GM23338 (cell line): ENCODE results near the gene SIRPD. TPM values are rescaled to one million over a fixed set of nuclear protein-coding genes. Genes with fewer than 3 reads are reported as not detected.
"Not testable (repeated sequence)": the region's sequence is repeated elsewhere in the genome, so short reads cannot be mapped to it uniquely, and the experiment has no call there.

Source experiments
- ATAC-seq: fragments of 200-7000 bp; cut with Tn5 transposase; 3 replicates; pipeline ENCODE4 v1.9.1; 2020
- DNase-seq: peaks from one replicate; pipeline ENCODE4 v3.0.0-alpha.2; 2015; ENCODE audit warnings: low spot score
- H2AFZ ChIP-seq: fragments of 200-600 bp; sonication (generic); 2 replicates; pipeline ENCODE4 v1.8.0; 2016; ENCODE audit warnings: antibody characterized with exemption, mild to moderate bottlenecking, moderate library complexity
- H3F3A ChIP-seq: fragments of 200-600 bp; sonication (generic); replicated peaks from 2 replicates; pipeline ENCODE4 v1.8.0; 2017; ENCODE audit warnings: antibody characterized with exemption, mixed run types, low read depth
- H3K27ac ChIP-seq: fragments of 200-600 bp; sonication (generic); 2 replicates; pipeline ENCODE4 v1.6.1; 2016; ENCODE audit warnings: low read depth
- H3K27me3 ChIP-seq: fragments of 200-600 bp; sonication (generic); 2 replicates; pipeline ENCODE4 v1.8.0; 2016; ENCODE audit warnings: mild to moderate bottlenecking, mixed run types, moderate library complexity; ENCODE audit not compliant: insufficient read depth
- H3K36me3 ChIP-seq: fragments of 200-600 bp; sonication (generic); 2 replicates; pipeline ENCODE4 v1.8.0; 2016; ENCODE audit warnings: mild to moderate bottlenecking; ENCODE audit not compliant: insufficient read depth
- H3K4me1 ChIP-seq: fragments of 200-600 bp; sonication (generic); 2 replicates; pipeline ENCODE4 v1.8.0; 2016; ENCODE audit warnings: mild to moderate bottlenecking, moderate library complexity; ENCODE audit not compliant: insufficient read depth
- H3K4me2 ChIP-seq: fragments of 200-600 bp; sonication (generic); 2 replicates; pipeline ENCODE4 v1.7.1; 2017; ENCODE audit warnings: mixed run types
- H3K4me3 ChIP-seq: fragments of 200-600 bp; sonication (generic); 2 replicates; pipeline ENCODE4 v1.6.1; 2016; ENCODE audit warnings: mixed run types
- H3K79me2 ChIP-seq: fragments of 200-600 bp; sonication (generic); replicated peaks from 2 replicates; pipeline ENCODE4 v1.8.0; 2017; ENCODE audit warnings: mild to moderate bottlenecking; ENCODE audit not compliant: insufficient read depth
- H3K9me2 ChIP-seq: fragments of 200-600 bp; sonication (generic); 2 replicates; pipeline ENCODE4 v1.8.0; 2017; ENCODE audit not compliant: insufficient read depth
- H4K20me1 ChIP-seq: fragments of 200-600 bp; sonication (generic); replicated peaks from 2 replicates; pipeline ENCODE4 v1.8.0; 2017; ENCODE audit warnings: mild to moderate bottlenecking; ENCODE audit not compliant: insufficient read depth
- H3K27ac Mint-ChIP-seq: 2 replicates; pipeline ENCODE4 v1.8.0; 2020; ENCODE audit warnings: inconsistent platforms, mild to moderate bottlenecking, moderate library complexity, mixed read lengths
- H3K27me3 Mint-ChIP-seq: 3 replicates; pipeline ENCODE4 v1.8.0; 2022; ENCODE audit warnings: low read depth, mild to moderate bottlenecking, moderate library complexity, mixed read lengths, inconsistent platforms; ENCODE audit not compliant: insufficient read depth, poor library complexity
- H3K36me3 Mint-ChIP-seq: 3 replicates; pipeline ENCODE4 v1.8.0; 2021; ENCODE audit warnings: low read depth, mild to moderate bottlenecking, inconsistent platforms, moderate library complexity, mixed read lengths
- H3K4me1 Mint-ChIP-seq: 3 replicates; pipeline ENCODE4 v1.8.0; 2020; ENCODE audit warnings: mild to moderate bottlenecking, inconsistent platforms, mixed read lengths
- H3K4me3 Mint-ChIP-seq: 3 replicates; pipeline ENCODE4 v1.8.0; 2021; ENCODE audit warnings: moderate library complexity, mild to moderate bottlenecking, inconsistent platforms, mixed read lengths
- H3K9me3 Mint-ChIP-seq: 3 replicates; pipeline ENCODE4 v1.8.0; 2020; ENCODE audit warnings: moderate library complexity, mild to moderate bottlenecking, inconsistent platforms, mixed read lengths
- EZH2phosphoT487 ChIP-seq: fragments of 200-600 bp; sonication (generic); IDR thresholded peaks from one replicate; pipeline ENCODE4 v1.8.1; 2018; ENCODE audit warnings: antibody characterized with exemption; ENCODE audit not compliant: unreplicated experiment
- NANOG ChIP-seq: IDR thresholded peaks from 2 replicates; pipeline ENCODE4 v1.6.1; 2016; ENCODE audit warnings: antibody characterized with exemption, borderline replicate concordance
- polyA plus RNA-seq: library from polyadenylated mRNA; unstranded; fragments of >200 nt; fragmentation: Nextera tagmentation; extraction: Ambion mirVana; gene quantifications from 2 replicates; pipeline ENCODE4 v1.2.1, GENCODE V29; 2016
- total RNA-seq: library from RNA; depleted of rRNA; stranded (reverse); fragments of >200 nt; shearing (Covaris generic); gene quantifications from 2 replicates; pipeline ENCODE4 v1.2.3, GENCODE V29; 2014
- TF ChIP-seq, protein P1 (sequence below): IDR thresholded peaks from 2 replicates; pipeline ENCODE4 v1.6.1; 2016; ENCODE audit warnings: antibody characterized with exemption
- TF ChIP-seq, protein P2 (sequence below): IDR thresholded peaks from one replicate; pipeline ENCODE4 v1.6.1; 2018; ENCODE audit warnings: antibody characterized with exemption; ENCODE audit not compliant: unreplicated experiment

SIRPD gene
- total and polyA plus RNA-seq, 2 experiments from 2014 or later: not detected

DNA sequence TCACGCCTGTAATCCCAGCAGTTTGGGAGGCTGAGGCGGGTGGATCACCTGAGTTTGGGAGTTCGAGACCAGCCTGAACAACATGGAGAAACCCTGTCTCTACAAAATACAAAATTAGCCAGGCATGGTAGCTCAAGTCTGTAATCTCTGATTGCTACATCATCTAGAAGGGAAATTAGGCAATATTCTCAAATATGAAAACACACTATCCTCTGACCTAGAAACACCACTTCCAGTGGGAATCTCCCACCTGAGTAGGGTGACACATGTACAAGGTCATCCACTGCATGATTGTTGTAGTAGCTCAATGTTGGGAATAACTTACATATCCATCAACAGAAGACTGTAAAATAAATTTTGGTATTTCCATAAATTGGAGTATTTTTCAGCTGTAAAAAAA, 19.1 kb upstream of the SIRPD start:
- H3F3A ChIP-seq: no peaks in the 10 kb centered on the region
- no peaks in the 10 kb centered on the region for H3K9me2 ChIP-seq
- TF ChIP-seq EZH2phosphoT487 (no peak), NANOG (no peak)
- TF ChIP-seq, protein P1, sequence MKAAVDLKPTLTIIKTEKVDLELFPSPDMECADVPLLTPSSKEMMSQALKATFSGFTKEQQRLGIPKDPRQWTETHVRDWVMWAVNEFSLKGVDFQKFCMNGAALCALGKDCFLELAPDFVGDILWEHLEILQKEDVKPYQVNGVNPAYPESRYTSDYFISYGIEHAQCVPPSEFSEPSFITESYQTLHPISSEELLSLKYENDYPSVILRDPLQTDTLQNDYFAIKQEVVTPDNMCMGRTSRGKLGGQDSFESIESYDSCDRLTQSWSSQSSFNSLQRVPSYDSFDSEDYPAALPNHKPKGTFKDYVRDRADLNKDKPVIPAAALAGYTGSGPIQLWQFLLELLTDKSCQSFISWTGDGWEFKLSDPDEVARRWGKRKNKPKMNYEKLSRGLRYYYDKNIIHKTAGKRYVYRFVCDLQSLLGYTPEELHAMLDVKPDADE: no peak
- TF ChIP-seq, protein P2, sequence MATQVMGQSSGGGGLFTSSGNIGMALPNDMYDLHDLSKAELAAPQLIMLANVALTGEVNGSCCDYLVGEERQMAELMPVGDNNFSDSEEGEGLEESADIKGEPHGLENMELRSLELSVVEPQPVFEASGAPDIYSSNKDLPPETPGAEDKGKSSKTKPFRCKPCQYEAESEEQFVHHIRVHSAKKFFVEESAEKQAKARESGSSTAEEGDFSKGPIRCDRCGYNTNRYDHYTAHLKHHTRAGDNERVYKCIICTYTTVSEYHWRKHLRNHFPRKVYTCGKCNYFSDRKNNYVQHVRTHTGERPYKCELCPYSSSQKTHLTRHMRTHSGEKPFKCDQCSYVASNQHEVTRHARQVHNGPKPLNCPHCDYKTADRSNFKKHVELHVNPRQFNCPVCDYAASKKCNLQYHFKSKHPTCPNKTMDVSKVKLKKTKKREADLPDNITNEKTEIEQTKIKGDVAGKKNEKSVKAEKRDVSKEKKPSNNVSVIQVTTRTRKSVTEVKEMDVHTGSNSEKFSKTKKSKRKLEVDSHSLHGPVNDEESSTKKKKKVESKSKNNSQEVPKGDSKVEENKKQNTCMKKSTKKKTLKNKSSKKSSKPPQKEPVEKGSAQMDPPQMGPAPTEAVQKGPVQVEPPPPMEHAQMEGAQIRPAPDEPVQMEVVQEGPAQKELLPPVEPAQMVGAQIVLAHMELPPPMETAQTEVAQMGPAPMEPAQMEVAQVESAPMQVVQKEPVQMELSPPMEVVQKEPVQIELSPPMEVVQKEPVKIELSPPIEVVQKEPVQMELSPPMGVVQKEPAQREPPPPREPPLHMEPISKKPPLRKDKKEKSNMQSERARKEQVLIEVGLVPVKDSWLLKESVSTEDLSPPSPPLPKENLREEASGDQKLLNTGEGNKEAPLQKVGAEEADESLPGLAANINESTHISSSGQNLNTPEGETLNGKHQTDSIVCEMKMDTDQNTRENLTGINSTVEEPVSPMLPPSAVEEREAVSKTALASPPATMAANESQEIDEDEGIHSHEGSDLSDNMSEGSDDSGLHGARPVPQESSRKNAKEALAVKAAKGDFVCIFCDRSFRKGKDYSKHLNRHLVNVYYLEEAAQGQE: no peak
- H3K4me2 ChIP-seq: no peak overlapping the region
- H3K9me3 Mint-ChIP-seq: no peaks in the 10 kb centered on the region
- no peaks in the 10 kb centered on the region for H4K20me1 ChIP-seq
- no peaks in the 10 kb centered on the region for H3K79me2 ChIP-seq
- H3K36me3 Mint-ChIP-seq: no peaks in the 10 kb centered on the region
- no peaks in the 10 kb centered on the region for H3K4me1 ChIP-seq
- ATAC-seq: no peak
- no peak overlapping the region for H2AFZ ChIP-seq
- H3K4me3 Mint-ChIP-seq: no peak overlapping the region
- no peaks in the 10 kb centered on the region for H3K4me1 Mint-ChIP-seq
- no peak overlapping the region for H3K27ac ChIP-seq
- no peak overlapping the region for H3K27ac Mint-ChIP-seq
- H3K27me3 Mint-ChIP-seq: peaks cover 4% of the 10 kb centered on the region
- no peaks in the 10 kb centered on the region for H3K36me3 ChIP-seq
- no peak for DNase-seq
- H3K4me3 ChIP-seq: no peak overlapping the region
- H3K27me3 ChIP-seq: no peaks in the 10 kb centered on the region

DNA sequence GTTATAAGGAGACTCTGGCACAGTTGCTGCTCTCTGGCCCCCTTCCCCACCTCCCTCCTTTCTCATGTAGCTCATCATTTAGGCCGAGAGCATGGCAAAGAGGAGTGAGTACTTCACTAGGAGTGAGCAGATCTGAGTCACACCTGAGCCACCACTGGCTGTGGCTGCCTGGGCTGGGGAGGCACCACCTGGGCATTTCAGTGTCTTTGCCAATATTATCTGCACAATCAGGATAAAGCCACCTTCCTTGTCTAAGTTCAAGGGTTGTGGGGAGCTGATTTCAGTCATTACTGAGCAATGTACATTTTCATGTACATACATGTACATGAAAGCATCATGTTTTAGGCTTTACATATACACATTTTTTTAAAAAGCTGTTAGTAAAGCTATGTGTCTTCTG, 18.5 kb upstream of the SIRPD start:
- not testable (repeated sequence) for H3K4me2 ChIP-seq, H3K79me2 ChIP-seq, H3K36me3 Mint-ChIP-seq, H3K9me2 ChIP-seq, ATAC-seq, H3K36me3 ChIP-seq, H3K27ac Mint-ChIP-seq, DNase-seq, H3K27ac ChIP-seq, H3K27me3 ChIP-seq, H3K9me3 Mint-ChIP-seq, H3K4me3 Mint-ChIP-seq, H3K4me1 ChIP-seq, H3F3A ChIP-seq, H3K4me3 ChIP-seq, H3K4me1 Mint-ChIP-seq, H4K20me1 ChIP-seq, H3K27me3 Mint-ChIP-seq, H2AFZ ChIP-seq

DNA sequence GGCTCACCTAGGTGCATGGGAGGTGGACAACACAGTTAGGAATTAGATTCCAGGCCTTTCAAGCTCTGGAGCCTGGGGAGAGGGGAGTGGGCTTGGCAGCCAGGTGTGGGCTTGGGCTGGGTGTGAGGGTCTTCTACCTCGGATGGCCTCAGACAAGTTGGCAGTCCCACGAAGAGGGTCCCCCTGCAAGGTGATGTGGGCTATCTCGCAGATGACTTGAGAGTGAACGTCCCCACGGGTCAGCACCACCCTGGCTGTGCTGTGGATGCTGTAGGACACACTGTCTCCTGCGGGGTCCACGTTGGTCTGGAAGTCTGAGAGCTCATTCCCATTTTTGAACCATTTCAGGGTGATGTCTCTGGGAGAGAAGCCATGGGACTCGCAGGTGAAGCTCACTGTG, 14.1 kb upstream of the SIRPD start:
- not testable (repeated sequence) for H3K4me2 ChIP-seq, H3K9me3 Mint-ChIP-seq, H3K36me3 ChIP-seq, H3K9me2 ChIP-seq, DNase-seq, H3K27ac Mint-ChIP-seq, H4K20me1 ChIP-seq, H3K36me3 Mint-ChIP-seq, H2AFZ ChIP-seq, H3K79me2 ChIP-seq, H3K4me3 Mint-ChIP-seq, H3F3A ChIP-seq, H3K4me3 ChIP-seq, H3K4me1 Mint-ChIP-seq, H3K27ac ChIP-seq, ATAC-seq, H3K27me3 Mint-ChIP-seq, H3K27me3 ChIP-seq, H3K4me1 ChIP-seq
